ENCODE measurements around the gene ST8SIA4.

- TF ChIP-seq, protein P1, sequence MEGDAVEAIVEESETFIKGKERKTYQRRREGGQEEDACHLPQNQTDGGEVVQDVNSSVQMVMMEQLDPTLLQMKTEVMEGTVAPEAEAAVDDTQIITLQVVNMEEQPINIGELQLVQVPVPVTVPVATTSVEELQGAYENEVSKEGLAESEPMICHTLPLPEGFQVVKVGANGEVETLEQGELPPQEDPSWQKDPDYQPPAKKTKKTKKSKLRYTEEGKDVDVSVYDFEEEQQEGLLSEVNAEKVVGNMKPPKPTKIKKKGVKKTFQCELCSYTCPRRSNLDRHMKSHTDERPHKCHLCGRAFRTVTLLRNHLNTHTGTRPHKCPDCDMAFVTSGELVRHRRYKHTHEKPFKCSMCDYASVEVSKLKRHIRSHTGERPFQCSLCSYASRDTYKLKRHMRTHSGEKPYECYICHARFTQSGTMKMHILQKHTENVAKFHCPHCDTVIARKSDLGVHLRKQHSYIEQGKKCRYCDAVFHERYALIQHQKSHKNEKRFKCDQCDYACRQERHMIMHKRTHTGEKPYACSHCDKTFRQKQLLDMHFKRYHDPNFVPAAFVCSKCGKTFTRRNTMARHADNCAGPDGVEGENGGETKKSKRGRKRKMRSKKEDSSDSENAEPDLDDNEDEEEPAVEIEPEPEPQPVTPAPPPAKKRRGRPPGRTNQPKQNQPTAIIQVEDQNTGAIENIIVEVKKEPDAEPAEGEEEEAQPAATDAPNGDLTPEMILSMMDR (IDR thresholded peaks at IDR 0.05; ENCODE audit: insufficient read depth, low read depth, low read length): no peak
- TF ChIP-seq EZH2 (IDR thresholded peaks at IDR 0.05; ENCODE audit: insufficient read depth, low read length): no peak
These were observed 1.2 kb downstream of the ST8SIA4 start for GRCh38 chr5:100901821-100902341.
